Midbrain (tissue), 1 donor: ENCODE results near the gene LGALS7B.
"Not testable (repeated sequence)": the region's sequence is repeated elsewhere in the genome, so short reads cannot be mapped to it uniquely, and the experiment has no call there.

Experiments
- DNase-seq: peaks from one replicate; lab custom pipeline; 2025; lab: John Stamatoyannopoulos, UW

LGALS7B gene

DNA sequence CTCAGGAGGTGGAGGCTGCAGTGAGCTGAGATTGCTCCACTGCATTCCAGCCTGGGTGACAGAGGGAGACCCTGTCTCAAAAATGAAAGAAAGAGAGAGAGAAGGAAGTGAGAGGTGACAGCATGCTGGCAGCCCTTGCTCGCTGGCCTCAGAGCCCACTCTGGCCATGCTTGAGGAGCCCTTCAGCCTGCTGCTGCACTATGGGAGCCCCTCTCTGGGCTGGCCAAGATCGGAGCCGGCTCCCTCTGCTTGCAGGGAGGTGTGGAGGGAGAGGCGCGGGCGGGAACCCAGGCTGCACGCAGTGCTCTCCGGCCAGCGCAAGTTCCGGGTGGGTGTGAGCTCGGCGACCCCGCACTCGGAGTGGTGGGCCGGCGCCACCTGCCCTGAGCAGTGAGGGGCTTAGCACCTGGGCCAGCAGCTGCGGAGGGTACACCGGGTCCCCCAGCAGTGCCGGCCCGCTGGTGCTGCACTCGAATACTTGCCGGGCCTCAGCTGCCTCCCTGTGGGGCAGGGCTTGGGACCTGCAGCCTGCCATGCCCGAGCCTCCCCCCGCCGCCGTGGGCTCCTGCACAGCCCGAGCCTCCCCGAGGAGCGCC is 32.3 kb downstream of the LGALS7B start:
- DNase-seq: not testable (repeated sequence)

DNA sequence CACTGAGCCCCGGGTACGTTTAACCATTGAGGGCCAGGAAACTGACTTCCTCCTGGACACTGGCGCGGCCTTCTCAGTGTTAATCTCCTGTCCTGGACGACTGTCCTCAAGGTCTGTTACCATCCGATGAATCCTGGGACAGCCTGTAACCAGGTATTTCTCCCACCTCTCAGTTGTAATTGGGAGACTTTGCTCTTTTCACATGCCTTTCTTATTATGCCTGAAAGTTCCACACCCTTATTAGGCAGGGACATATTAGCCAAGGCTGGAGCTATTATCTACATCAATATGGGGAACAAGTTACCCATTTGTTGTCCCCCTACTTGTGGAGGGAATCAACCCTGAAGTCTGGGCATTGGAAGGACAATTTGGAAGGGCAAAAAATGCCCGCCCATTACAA is 36.9 kb downstream of the LGALS7B start:
- not testable (repeated sequence) for DNase-seq

DNA sequence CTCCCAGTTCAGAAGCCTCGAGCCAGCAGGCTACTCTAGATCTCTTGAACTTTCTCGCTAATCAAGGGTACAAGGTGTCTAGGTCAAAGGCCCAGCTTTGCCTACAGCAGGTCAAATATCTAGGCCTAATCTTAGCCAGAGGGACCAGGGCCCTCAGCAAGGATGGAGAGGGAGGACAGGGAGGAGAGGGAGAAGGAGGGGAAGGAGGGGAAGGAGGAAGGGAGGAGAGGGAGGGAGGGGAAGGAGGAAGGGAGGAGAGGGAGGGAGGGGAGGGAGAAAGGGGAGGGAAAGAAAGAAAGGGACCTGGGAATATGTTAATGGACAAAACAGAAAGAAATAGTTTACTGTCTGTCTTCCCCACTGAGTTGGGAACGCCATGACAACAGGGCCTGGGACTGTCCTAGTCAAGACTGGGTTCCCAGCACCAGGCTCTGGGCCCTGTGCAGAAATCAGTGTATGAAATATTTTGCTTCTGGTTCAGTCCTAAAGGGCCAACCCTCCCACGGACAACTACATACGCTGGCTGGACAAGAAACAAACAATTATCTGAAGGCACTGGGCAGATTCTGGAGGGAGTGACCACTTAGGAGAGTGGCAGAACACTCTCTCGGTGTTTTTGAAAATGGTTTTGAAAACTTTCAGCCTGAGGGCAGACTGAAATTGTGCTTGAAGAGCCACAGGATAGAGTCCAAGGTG is 38.0 kb downstream of the LGALS7B start:
- no peak for DNase-seq

DNA sequence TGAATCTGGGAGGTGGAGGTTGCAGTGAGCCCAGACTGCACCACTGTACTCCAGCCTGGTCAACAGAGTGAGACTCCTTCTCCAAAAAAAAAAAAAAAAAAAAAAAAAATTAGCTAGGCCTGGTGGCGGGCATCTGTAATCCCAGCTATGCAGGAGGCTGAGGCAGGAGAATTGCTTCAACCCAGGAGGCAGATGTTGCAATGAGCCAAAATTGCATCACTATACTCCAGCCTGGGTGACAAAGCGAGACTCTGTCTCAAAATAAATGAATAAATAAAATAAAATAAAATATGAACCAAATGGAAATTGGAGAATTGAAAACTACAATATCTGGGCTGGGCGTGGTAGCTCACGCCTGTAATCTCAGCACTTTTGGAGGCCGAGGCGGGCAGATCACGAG is 40.2 kb downstream of the LGALS7B start:
- DNase-seq: not testable (repeated sequence)

DNA sequence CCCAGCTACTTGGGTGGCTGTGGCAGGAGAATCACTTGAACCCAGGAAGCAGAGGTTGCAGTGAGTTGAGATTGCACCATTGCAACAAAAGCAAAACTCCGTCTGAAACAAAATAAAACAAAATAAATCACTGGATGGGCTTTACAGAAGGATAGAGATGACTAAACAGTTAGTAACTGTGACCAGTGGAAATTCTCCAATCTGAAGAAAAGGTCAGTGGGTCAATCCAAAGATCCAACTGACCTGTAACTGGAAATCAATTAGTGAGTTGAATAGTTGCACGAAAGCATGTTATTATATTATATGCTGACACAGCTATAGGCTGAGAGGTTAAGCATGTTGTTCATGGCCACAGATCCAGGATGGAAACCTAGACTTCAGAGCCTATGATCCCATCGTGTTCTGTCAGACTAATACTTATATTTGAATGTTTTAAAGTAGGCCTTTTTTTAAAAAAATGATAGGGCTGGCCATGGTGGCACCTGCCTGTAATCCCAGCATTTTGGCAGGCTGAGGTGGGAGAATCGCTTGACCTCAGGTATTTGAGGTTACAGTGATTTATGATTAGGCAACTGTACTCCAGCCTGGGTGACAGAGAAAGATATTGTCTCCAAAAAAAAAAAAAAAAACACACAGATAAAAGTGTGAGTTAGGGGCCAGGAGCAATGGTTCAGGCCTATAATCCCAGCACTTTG is 41.2 kb downstream of the LGALS7B start:
- no peak for DNase-seq

DNA sequence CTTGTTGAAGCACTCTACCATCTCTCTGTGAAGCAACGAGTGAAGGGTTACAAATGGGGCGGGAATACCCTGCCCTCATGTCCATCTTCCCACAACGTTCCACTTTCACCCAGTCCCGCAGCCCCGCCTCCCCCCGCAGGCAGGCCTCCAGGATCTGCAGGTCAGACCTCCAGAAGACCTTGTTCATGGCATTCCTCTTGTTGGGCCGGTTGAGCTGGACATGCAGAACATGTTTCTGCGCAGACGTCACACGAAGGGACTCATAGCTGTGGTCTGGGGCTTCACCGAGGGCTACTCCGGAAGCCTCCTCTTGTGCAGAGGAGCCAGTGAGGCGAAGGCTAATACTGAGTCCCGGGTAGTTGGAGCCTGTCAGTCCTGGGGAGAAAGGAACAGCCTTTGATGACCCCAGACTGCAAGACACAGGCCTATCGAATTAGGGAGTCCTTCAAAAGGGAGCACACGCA is 42.2 kb downstream of the LGALS7B start:
- DNase-seq: no peak

DNA sequence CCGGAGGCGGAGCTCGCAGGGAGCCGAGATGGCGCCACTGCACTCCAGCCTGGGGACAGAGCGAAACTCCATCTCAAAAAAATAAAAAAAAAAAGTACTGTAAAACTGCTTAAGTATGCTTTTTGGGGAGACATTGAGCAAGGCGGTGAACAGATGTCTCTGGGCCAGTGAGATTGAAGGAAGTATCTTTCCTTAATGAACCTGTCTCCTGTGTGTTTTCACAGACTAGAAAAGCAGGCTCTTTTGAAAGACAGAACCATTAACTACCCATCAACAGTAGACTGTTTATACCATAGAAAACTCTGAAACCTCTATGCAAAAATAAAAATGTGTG is 44.1 kb downstream of the LGALS7B start:
- no peak for DNase-seq

DNA sequence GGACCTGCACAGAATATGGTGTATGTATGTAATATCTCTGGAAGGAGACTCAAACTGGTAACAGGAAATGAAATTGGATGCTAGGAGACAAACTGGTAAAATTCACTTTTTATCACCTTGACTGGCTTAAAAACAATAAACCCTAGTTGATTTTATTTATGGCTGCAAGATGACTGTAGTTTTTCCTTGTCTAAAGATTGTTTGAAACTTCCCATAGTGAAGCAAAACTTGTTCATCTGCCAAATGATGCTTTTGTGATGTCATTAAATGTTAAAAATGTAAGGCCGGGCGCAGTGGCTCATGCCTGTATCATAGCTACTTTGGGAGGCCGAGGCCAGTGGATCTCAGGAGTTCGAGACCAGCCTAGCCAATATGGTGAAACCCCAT is 45.1 kb downstream of the LGALS7B start:
- DNase-seq: no peak

DNA sequence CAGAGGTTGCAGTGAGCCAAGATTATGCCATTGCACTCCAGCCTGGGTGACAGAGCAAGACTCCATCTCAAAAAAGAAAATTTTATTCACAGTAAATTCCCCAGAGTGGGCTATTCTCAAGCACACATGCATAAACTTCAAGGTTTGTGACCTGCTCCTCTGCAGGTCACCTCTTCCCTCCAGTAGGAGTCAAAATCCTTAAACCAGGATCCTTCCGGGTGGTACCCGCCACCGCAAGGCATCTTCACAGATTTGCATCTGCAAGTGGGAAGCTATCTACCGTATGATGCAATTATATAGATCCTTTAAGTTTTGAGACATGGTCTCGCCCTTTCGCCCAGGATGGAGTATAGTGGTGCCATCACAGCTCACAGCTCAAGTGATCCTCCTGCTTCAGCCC is 45.6 kb downstream of the LGALS7B start:
- DNase-seq: no peak

DNA sequence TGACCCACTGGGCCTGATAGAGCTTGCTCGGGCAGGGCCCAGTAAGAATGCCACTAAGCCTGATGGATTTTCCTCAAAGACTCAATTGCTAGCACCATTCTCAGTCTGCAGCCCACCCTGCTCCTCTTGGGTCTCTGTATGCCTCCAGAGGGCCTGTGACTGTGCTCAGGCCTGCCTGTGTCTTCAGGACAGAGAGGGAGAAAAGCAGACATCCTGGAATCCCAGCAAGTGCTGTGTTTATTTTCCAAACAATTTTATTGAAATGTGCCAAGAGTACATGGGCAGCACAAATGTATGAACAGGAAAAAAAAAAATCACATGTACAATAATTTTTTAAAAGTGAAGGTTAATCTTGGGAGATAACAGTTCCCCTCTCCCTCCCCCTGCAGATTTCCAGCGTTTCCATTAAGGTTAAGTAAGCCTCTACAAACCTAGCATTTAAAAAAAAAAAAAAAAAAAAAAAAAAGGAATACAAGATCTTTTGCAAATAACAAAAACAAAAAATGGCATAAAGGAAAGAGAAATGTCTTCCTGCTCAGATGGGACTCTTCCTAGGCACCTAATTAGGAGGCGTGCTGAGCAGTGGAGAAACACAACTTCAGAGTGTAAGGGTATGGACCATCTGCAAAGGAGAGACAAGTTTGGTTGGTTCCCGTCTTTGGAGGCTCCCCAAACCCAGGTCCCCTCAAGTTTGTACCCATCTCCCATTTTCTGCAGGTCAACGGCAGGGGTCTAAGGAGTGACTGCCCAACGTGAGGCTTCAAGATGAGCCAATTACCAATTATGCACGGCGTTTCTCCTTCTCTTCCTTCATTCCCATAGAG is 47.4 kb downstream of the LGALS7B start:
- no peak for DNase-seq

DNA sequence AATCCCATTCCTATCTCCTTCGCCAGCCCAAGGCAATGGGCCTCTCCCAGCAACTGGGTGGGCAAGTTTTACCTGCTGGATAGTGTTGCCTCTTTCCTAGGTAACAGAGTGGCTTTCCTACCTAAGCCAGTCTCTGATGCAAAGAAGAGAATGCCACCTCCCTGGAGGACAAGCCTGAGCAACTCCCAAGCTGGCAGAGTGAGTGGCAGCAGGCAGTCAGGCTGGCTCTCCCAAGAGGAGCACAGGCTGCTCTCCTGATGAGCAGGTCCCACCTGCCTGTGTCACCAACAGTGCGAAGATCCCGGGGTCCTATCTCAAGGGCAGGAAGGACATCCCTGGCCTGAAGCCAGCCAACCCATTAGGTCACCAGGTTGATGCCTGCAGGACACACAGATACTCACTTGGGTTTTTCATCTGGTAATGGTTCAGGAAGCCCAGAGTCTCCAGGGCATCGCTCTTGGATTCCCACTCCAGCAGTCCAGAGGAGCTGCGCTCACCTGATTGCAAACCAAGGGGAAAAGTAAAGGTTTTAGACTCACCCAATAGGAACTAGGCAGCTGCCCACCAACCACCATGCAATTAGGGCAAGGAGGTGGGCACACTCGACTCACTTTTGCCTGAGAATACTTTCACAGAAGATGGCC is 48.1 kb downstream of the LGALS7B start:
- DNase-seq: no peak

DNA sequence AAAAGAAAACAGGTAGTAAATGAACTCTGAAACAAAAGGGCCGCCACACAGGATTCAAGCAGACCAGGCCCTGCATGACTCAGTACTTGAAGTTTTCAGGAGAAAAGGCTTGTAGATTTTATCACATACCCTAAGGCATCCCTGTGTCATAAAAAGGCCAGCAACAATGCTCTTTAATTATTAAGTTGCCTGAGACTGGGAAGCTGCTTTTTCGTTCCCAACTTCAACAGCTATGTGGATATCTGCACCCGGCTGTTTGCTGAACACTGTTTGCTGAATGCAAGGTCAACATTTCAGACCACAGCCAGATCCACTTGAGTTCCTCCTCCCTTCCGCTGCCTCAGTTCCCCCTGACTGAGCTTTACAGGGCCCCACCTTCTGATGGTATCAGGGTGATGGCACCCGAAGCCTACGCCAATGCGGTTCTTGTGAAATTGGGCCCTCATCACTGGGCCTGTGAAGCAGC is 48.7 kb downstream of the LGALS7B start:
- DNase-seq: no peak

DNA sequence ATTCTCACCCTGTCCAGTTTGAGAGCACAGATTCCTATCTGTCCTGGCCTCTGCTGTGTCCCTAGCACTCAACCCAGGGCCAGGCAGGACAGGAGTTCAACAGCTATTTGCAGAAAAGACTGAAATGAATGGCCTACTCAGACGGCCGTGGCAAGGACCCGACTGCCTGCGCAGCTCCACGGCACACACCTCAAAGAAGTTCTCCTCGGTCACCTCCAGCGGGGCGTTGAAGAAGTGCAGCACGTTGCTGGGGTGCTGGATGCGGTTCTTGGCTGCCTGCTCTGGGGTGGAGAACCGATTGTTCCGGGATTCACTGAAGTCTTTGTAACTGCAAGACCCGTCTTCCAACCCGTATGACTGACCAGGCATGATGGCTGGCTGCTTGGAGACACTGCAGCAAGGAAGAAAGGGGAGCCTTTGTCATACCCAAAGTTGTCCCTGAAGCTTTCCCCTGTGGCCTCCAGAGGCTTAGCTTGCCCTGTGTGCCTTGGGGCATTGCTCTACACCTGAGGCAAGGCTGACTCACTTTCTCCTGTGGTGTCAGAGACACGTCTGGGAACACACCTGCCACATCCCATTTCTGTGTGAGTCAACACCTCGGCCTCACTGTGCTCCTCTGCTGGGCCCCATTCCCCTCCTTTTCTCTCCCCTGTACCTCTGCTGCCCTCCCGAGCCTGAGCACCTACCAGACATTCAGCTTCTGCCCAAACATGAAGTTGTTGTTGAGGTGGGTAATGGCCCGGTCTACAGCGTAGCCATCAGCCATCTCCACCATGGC is 49.4 kb downstream of the LGALS7B start:
- DNase-seq: no peak

DNA sequence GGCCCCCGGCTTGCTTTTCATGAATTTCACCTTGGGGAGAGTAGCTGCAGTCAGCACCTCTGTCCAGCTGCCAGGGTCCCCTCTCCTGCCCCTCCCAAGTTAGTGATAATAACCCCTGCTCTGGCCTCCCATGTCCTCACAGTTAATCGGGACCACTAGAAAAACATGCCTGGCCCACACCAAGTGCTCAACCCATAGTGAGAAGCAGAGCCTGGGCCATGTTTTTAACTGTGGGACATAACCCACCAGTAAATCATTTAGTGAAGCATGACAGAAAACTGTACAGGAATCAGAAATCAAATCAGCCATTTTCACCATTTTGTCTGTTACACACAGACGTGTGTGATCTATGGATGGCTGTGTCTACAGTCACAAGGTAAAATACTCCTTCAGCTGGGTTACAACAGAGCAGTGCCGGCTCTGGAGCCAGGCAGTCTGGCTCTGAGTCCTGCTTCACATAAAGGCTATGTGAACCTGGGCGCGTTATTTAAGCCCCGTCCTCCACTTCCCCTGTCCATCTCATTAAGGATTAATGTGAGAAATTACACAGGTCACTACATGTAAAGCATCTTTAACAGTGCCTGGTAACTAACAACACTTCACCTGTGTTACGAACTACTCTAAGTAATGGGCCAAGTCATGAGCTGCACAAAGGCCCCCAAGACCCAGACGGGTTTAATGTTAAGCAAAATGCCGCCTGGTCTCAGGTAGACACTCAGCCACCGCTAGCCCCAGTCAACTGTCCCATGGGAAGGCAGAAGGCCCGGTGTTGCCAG is 50.2 kb downstream of the LGALS7B start:
- no peak for DNase-seq

DNA sequence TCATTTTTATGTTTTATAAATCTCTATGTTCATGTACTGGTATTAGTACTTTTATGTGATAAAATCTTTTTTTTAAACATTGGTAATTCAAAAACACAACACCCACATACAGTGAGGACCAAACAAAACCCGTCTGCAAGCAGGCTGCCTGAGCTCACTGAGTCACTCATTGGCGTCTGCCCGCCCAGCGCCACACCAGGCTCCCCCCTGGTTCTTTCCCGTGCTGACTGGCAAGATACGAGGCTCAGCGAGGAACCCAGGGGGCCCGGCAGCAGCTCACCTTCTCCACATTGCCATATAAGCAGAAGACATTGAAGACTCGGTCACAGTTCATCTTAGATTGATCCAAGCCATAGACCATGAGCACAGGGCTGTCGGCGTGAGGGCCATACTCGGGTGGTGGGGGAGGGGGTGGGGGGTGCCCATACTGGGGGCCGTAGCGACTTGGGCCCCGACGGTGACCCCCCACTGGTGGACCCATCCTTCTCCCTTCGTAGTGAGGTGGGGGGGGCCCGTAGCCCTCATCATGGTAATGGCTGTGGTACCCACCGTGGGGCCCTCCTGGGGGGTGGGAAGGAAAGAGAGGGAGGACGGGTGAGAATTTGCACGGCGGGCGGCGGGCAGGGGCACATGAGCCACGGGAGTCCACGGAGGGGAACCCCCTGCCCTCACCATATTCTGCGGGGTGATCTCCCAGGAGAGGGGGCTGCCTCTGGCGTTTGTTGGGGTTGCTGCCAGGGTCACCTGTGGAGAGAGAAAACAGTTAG is 51.0 kb downstream of the LGALS7B start:
- DNase-seq: no peak

DNA sequence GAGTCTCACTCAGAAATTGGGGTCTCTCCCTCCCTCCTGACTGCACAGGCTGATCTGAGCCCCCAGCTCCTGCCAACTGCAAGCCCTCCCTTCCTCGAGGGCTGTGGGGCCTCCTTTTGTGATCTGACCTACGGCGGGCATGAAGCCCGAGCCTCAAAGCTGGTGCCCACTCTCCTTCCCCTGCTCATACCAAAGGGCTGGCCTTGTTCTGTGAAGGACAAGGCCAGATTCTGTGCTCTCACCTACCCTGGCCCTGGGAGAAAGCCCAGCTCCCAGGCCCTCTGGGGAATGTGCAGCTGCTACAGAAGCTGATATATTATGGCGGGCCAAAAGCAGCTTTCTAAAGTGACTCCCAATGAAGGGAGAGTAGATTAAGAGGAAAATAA is 51.6 kb downstream of the LGALS7B start:
- no peak for DNase-seq
